GM23248 (cell line): ENCODE results near the gene CPNE7.

Experiments
- EZH2 ChIP-seq: fragments of 200-600 bp; sonication (generic); IDR thresholded peaks from 2 replicates; pipeline ENCODE4 v1.6.1; 2018; ENCODE audit warnings: antibody characterized with exemption, mild to moderate bottlenecking; ENCODE audit not compliant: insufficient read depth, poor library complexity, severe bottlenecking
- EZH2phosphoT487 ChIP-seq: fragments of 200-600 bp; sonication (generic); IDR thresholded peaks from 2 replicates; pipeline ENCODE4 v1.6.1; 2018; ENCODE audit warnings: antibody characterized with exemption, moderate library complexity, mild to moderate bottlenecking, low read depth; ENCODE audit not compliant: insufficient read depth

DNA sequence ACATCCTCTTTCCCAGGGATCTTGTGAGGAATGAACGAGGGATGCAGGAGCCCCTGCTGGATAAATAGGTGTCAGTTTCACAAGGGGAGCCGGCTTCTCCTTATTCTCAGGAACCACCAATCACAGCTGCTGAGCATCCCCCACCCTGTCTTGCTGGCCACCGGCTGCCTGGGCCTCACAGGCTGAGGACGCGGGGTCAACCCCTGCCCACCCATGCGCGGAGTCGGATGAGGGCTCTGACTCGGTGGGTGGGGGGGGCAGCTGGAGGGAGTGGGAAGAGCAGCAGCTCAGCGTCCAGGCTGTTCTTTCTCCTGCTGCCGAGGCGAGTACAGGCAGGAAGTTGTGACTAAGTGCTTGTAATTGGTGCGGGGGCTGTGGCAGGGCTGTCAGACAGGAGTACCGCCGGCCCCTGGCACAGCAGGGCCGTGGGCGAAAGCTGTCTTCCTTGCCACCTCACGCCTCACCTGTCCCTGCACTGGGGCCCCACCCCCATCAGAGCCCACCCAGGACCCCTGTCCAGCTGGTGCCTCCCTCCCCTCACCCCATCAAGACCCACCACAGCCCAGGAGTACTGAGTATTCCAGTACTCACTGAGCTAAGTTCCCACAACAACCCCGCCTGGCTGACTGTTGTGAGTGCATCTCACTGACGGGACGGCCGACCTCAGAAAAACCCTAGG lies 26.9 kb downstream of the CPNE7 start:
- TF ChIP-seq EZH2, result no peak
- no peak for TF ChIP-seq EZH2phosphoT487
